K562 (cell line): ENCODE results near the gene GRIN2D.

Experiments used
- EZH2 ChIP-seq: IDR thresholded peaks from 2 replicates; pipeline ENCODE4 v1.6.1; 2012; ENCODE audit warnings: low read depth, mild to moderate bottlenecking, inconsistent platforms, low read length, borderline replicate concordance
- KLF13 ChIP-seq: fragments of 450-650 bp; IDR thresholded peaks from 2 replicates; pipeline ENCODE4 v1.6.1; 2016; ENCODE audit warnings: missing genetic modification characterization, low read depth, mild to moderate bottlenecking, missing compliant biosample characterization, moderate library complexity, borderline replicate concordance
- MAFK ChIP-seq: IDR thresholded peaks from 2 replicates; pipeline ENCODE4 v1.6.1; 2011; ENCODE audit warnings: low read length, improper control_type of control experiment
- PHF20 ChIP-seq: fragments of 450-650 bp; IDR thresholded peaks from 2 replicates; pipeline ENCODE4 v1.6.1; 2018; ENCODE audit not compliant: partially characterized antibody
- POLR2AphosphoS5 ChIP-seq: IDR thresholded peaks from 2 replicates; pipeline ENCODE4 v1.6.1; 2011; ENCODE audit warnings: mild to moderate bottlenecking, low read depth, low read length, moderate library complexity; ENCODE audit not compliant: control insufficient read depth, insufficient read depth
- POU5F1 ChIP-seq: fragments of 150-350 bp; IDR thresholded peaks from 2 replicates; pipeline ENCODE4 v1.6.1; 2014; ENCODE audit warnings: borderline replicate concordance, low read length, low read depth, mild to moderate bottlenecking; ENCODE audit not compliant: partially characterized antibody
- SMAD3 ChIP-seq: fragments of 450-650 bp; formaldehyde crosslinking; conservative IDR thresholded peaks from 2 replicates; pipeline ENCODE4 v1.4.0; 2020; ENCODE audit warnings: mild to moderate bottlenecking
- U2AF1 ChIP-seq: fragments of 200-400 bp; formaldehyde crosslinking; optimal IDR thresholded peaks from 2 replicates; pipeline ENCODE3; 2017; ENCODE audit warnings: mild to moderate bottlenecking, low read depth, low read length, moderate library complexity
- ZBTB8A ChIP-seq: fragments of 450-650 bp; IDR thresholded peaks from 2 replicates; pipeline ENCODE4 v1.6.1; 2018; ENCODE audit warnings: mild to moderate bottlenecking, moderate library complexity; ENCODE audit not compliant: partially characterized antibody
- ZNF232 ChIP-seq: sonication (generic); formaldehyde crosslinking; IDR thresholded peaks from 2 replicates; pipeline ENCODE4 v1.8.0; 2022; ENCODE audit warnings: mild to moderate bottlenecking, missing genetic modification reagents
- TF ChIP-seq, protein P1 (sequence below), 2 experiments: fragments of 450-650 bp; formaldehyde crosslinking in 1 of 2; IDR thresholded peaks; 2 replicates each; pipeline versions ENCODE4 v1.4.0 to v1.6.1; 2014 to 2020; ENCODE audit warnings: mild to moderate bottlenecking in 2 of 2, borderline replicate concordance in 1 of 2, low read depth in 1 of 2
- TF ChIP-seq, protein P2 (sequence below): fragments of 250-450 bp; sonication (Bioruptor Pico); IDR thresholded peaks from 2 replicates; pipeline ENCODE4 v1.4.0; 2020; ENCODE audit warnings: mild to moderate bottlenecking, moderate library complexity, borderline replicate concordance
- TF ChIP-seq, protein P3 (sequence below), 3 experiments: IDR thresholded peaks in 2 of 3; conservative IDR thresholded peaks in 1 of 3; 2 replicates each; pipeline ENCODE4 v1.5.1; 2011 to 2012; ENCODE audit warnings: low read length in 3 of 3, mild to moderate bottlenecking in 3 of 3, control low read depth in 2 of 3, improper control_type of control experiment in 1 of 3, inconsistent platforms in 1 of 3, low read depth in 1 of 3, mixed read lengths in 1 of 3, moderate library complexity in 1 of 3; ENCODE audit not compliant: insufficient read depth in 2 of 3

DNA sequence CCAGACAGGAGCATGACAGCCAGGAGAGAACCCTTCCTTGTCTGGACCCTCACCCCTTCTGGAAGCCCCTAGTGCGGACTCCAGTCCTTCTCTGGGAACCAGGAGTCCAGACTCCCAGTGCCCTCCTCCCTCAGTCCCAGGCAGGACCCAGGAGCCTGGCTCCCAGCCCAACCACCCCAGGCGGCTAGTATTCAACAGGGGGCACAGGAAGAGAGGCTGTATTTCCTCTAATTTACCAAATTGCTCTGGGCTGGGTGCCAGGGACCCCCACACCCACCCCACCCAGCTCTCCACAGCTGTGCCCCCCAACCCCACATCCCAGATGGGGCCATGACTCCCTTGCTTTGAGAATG is 3.3 kb downstream of the GRIN2D start:
- TF ChIP-seq ZNF232 = no peak
- TF ChIP-seq POU5F1 = no peak
- no peak for TF ChIP-seq PHF20
- TF ChIP-seq, protein P1, sequence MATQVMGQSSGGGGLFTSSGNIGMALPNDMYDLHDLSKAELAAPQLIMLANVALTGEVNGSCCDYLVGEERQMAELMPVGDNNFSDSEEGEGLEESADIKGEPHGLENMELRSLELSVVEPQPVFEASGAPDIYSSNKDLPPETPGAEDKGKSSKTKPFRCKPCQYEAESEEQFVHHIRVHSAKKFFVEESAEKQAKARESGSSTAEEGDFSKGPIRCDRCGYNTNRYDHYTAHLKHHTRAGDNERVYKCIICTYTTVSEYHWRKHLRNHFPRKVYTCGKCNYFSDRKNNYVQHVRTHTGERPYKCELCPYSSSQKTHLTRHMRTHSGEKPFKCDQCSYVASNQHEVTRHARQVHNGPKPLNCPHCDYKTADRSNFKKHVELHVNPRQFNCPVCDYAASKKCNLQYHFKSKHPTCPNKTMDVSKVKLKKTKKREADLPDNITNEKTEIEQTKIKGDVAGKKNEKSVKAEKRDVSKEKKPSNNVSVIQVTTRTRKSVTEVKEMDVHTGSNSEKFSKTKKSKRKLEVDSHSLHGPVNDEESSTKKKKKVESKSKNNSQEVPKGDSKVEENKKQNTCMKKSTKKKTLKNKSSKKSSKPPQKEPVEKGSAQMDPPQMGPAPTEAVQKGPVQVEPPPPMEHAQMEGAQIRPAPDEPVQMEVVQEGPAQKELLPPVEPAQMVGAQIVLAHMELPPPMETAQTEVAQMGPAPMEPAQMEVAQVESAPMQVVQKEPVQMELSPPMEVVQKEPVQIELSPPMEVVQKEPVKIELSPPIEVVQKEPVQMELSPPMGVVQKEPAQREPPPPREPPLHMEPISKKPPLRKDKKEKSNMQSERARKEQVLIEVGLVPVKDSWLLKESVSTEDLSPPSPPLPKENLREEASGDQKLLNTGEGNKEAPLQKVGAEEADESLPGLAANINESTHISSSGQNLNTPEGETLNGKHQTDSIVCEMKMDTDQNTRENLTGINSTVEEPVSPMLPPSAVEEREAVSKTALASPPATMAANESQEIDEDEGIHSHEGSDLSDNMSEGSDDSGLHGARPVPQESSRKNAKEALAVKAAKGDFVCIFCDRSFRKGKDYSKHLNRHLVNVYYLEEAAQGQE (IDR thresholded peaks at IDR 0.05; ENCODE audit: borderline replicate concordance) = no peak
- TF ChIP-seq, protein P1 (CRISPR knock-in tag; IDR thresholded peaks at IDR 0.05; ENCODE audit: low read depth) = no peak
- no peak for TF ChIP-seq POLR2AphosphoS5
- TF ChIP-seq, protein P2, sequence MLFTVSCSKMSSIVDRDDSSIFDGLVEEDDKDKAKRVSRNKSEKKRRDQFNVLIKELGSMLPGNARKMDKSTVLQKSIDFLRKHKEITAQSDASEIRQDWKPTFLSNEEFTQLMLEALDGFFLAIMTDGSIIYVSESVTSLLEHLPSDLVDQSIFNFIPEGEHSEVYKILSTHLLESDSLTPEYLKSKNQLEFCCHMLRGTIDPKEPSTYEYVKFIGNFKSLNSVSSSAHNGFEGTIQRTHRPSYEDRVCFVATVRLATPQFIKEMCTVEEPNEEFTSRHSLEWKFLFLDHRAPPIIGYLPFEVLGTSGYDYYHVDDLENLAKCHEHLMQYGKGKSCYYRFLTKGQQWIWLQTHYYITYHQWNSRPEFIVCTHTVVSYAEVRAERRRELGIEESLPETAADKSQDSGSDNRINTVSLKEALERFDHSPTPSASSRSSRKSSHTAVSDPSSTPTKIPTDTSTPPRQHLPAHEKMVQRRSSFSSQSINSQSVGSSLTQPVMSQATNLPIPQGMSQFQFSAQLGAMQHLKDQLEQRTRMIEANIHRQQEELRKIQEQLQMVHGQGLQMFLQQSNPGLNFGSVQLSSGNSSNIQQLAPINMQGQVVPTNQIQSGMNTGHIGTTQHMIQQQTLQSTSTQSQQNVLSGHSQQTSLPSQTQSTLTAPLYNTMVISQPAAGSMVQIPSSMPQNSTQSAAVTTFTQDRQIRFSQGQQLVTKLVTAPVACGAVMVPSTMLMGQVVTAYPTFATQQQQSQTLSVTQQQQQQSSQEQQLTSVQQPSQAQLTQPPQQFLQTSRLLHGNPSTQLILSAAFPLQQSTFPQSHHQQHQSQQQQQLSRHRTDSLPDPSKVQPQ (CRISPR knock-in tag) = no peak
- no peak for TF ChIP-seq KLF13 (tag)
- no peak for TF ChIP-seq EZH2
- TF ChIP-seq MAFK = no peak
- TF ChIP-seq, protein P3, sequence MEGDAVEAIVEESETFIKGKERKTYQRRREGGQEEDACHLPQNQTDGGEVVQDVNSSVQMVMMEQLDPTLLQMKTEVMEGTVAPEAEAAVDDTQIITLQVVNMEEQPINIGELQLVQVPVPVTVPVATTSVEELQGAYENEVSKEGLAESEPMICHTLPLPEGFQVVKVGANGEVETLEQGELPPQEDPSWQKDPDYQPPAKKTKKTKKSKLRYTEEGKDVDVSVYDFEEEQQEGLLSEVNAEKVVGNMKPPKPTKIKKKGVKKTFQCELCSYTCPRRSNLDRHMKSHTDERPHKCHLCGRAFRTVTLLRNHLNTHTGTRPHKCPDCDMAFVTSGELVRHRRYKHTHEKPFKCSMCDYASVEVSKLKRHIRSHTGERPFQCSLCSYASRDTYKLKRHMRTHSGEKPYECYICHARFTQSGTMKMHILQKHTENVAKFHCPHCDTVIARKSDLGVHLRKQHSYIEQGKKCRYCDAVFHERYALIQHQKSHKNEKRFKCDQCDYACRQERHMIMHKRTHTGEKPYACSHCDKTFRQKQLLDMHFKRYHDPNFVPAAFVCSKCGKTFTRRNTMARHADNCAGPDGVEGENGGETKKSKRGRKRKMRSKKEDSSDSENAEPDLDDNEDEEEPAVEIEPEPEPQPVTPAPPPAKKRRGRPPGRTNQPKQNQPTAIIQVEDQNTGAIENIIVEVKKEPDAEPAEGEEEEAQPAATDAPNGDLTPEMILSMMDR (IDR thresholded peaks at IDR 0.05 in 2 of 3, conservative IDR thresholded peaks at IDR 0.05 in 1 of 3; ENCODE audit: insufficient read depth in 2 of 3, low read depth in 1 of 3, low read length in 3 of 3) = no peak
- no peak for TF ChIP-seq ZBTB8A
- TF ChIP-seq SMAD3 (CRISPR knock-in tag) = no peak
- TF ChIP-seq U2AF1 = no peak
